Pancreas (tissue), 10 donors: Measurements from ENCODE around the gene NKD1. TPM values are rescaled to one million over a fixed set of nuclear protein-coding genes. Genes with fewer than 3 reads are reported as not detected.

ENCODE experiments used
- ATAC-seq, 4 donors: fragments of 200-7000 bp; cut with Tn5 transposase; one replicate each; pipeline versions ENCODE4 v1.8.0 to v1.9.1; 2020; ENCODE audit warnings: mild to moderate bottlenecking in 4 of 4, moderate library complexity in 4 of 4
- DNase-seq, 6 donors: peaks; one replicate each; pipeline ENCODE4 v3.0.0-alpha.2; 2020
- FAIRE-seq: peaks from 2 replicates; lab custom pipeline; 2012; peaks lifted over from hg19 to GRCh38; lab: Jason Lieb, UNC
- H3K27ac ChIP-seq, 4 donors: fragments of 200-600 bp; sonication (generic); 1 replicate in 3 of 4; 2 replicates in 1 of 4; pipeline versions ENCODE4 v1.5.0 to v1.8.0; 2020
- H3K27me3 ChIP-seq, 4 donors: fragments of 200-600 bp; one replicate each; pipeline ENCODE4 v1.8.0; 2021
- H3K36me3 ChIP-seq, 3 donors: fragments of 200-600 bp; sonication (generic) in 1 of 3; one replicate each; pipeline versions ENCODE4 v1.5.0 to v1.8.0; 2020 to 2021
- H3K4me1 ChIP-seq, 3 donors: fragments of 200-600 bp; one replicate each; pipeline ENCODE4 v1.8.0; 2021
- H3K4me3 ChIP-seq, 4 donors: fragments of 200-600 bp; sonication (generic) in 2 of 4; one replicate each; pipeline versions ENCODE4 v1.5.0 to v1.8.0; 2020 to 2021
- H3K9me3 ChIP-seq, 4 donors: fragments of 200-600 bp; one replicate each; pipeline ENCODE4 v1.8.0; 2021
- WGBS, 2 donors: extraction: QIAGEN DNeasy Blood & Tissue Kit; methylation state at CpG; one replicate each; pipeline ENCODE4 v1.1.7; 2013; 5-methylcytosine and 5-hydroxymethylcytosine counted together
- intact Hi-C, 3 donors: fragments of 100-400 bp; cut with DNase I; formaldehyde crosslinking; loops; one replicate each; pipeline versions ENCODE4 v1.11.1 to v1.14.2; 2022
- polyA plus RNA-seq, 2 donors: library from polyadenylated mRNA; stranded (reverse); fragments of 200-250 nt; gene quantifications; one replicate each; pipeline ENCODE4 v1.2.3, GENCODE V29; 2013
- total RNA-seq, 6 donors: library from RNA; stranded (reverse); fragmentation: NEBNext Ultra II Directional in 4 of 6; extraction: Animal tissue kit (Norgen Biotek cat#: 25700) in 4 of 6; gene quantifications; one replicate each; pipeline versions ENCODE4 v1.2.1 to v1.2.4, GENCODE V29; 2021 to 2023
- TF ChIP-seq, protein P1 (sequence below), 4 donors: fragments of 200-600 bp; sonication (generic) in 3 of 4; IDR thresholded peaks; one replicate each; pipeline versions ENCODE4 v1.5.0 to v1.8.0; 2021; ENCODE audit warnings: antibody characterized with exemption in 4 of 4
- donor health status: healthy with polysubstance abuse.
- donor health status: DM: no; HTN: no; CAD: no; lungs with moderate emphysema.
- donor health status: DM: no; HTN: no; CAD: no.
- donor health status: control.
- donor health status: control.
- donor health status: Bipolar disorder and iron deficiency.
- donor health status: DM: yes; HTN: yes; CAD: no.
- donor health status: DM: no; HTN: no; CAD: no.
- donor health status: DM: no; HTN: no; CAD: no.
- donor health status: DM: yes; HTN: yes; CAD: no.

NKD1 gene
- total and polyA plus RNA-seq, 8 donors: 0.45 to 5.8 (median 4.4) TPM

DNA sequence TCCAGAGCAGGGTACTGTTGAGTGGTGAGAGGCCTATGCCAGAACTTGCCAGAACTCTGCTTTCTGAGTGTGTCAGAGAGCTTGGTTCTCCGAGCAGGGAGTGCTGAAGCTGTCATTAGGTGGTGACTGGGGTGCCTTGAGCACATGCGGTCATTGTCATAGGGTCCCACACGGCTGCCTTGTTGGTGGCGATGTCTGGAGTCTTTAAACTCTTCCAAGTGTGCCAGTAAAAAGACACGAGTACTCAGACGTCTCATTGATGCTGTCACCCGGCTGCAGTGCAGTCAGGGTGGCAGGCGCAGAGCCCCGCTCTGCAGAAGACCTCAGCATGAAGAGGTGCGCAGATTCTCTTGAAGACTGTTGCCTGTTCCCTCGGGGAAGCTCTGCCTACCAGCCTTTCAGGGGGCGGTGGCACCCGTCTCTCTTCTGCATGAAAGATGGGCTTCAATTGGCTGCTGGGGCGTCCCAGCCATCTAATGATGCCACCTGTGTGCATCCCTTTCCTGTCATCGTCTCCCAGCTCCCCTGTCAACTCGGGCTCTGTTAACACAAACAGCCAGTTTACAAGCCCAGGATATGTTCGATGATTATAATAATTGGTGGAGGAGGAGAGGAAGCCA is 58.3 kb downstream of the NKD1 start:
- WGBS, 2 donors: 89 to 93% methylated on average over 17 of the region's 17 CpGs

GRCh38 chr16:50607051-50607431 is 58.8 kb downstream of the NKD1 start:
- Histone ChIP-seq H3K36me3 (no peaks in the 10 kb centered on the region), H3K4me3 (no peak overlapping the region), H3K27ac (no peak overlapping the region), H3K27me3 (no peaks in the 10 kb centered on the region), H3K9me3 (no peaks in the 10 kb centered on the region), H3K4me1 (no peaks in the 10 kb centered on the region)
- TF ChIP-seq, protein P1, sequence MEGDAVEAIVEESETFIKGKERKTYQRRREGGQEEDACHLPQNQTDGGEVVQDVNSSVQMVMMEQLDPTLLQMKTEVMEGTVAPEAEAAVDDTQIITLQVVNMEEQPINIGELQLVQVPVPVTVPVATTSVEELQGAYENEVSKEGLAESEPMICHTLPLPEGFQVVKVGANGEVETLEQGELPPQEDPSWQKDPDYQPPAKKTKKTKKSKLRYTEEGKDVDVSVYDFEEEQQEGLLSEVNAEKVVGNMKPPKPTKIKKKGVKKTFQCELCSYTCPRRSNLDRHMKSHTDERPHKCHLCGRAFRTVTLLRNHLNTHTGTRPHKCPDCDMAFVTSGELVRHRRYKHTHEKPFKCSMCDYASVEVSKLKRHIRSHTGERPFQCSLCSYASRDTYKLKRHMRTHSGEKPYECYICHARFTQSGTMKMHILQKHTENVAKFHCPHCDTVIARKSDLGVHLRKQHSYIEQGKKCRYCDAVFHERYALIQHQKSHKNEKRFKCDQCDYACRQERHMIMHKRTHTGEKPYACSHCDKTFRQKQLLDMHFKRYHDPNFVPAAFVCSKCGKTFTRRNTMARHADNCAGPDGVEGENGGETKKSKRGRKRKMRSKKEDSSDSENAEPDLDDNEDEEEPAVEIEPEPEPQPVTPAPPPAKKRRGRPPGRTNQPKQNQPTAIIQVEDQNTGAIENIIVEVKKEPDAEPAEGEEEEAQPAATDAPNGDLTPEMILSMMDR (IDR thresholded peaks at IDR 0.05): no peak
- intact Hi-C loops: no loop called here
- FAIRE-seq (no peak), DNase-seq (no peak), ATAC-seq (no peak)
- WGBS, 2 donors: 77 to 78% methylated on average over 3 of the region's 3 CpGs

More for the DNA sequence above, 58.3 kb downstream of the NKD1 start:
- H3K27me3 ChIP-seq: no peaks in the 10 kb centered on the region
- TF ChIP-seq, protein P1 (IDR thresholded peaks at IDR 0.05): no peak
- no peak for FAIRE-seq
- DNase-seq: peak in 1 of 6 donors; percentile 20
- H3K9me3 ChIP-seq: no peaks in the 10 kb centered on the region
- ATAC-seq: no peak
- no peaks in the 10 kb centered on the region for H3K36me3 ChIP-seq
- H3K4me1 ChIP-seq: no peaks in the 10 kb centered on the region
- H3K27ac ChIP-seq: no peak overlapping the region
- intact Hi-C loops: no loop called here
- H3K4me3 ChIP-seq: no peak overlapping the region

DNA sequence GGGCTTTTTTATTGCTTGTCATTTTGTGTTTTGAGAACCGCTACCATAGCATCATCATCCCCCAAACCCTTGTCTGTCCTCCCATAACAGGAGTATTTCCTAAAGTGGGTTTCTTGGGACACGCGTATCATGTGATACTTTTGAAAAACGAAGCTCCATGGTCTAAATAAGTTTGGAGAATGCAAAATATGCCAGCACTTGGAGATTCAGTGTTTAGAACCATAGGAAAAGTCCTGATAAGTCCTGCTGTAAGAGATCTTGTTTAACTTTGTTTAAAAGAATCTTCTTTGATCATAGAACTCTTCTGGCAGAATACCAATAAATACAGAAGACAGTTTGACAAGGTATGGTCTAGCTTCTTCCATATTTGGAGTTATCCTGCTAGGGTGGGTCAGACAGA is 59.3 kb downstream of the NKD1 start:
- DNase-seq (no peak), ATAC-seq (no peak), FAIRE-seq (no peak)
- WGBS, 2 donors: 82 to 86% methylated on average over 4 of the region's 4 CpGs
- H3K4me1 ChIP-seq: no peaks in the 10 kb centered on the region
- H3K36me3 ChIP-seq: no peaks in the 10 kb centered on the region
- no peak overlapping the region for H3K27ac ChIP-seq
- intact Hi-C loops: no loop called here
- H3K4me3 ChIP-seq: no peak overlapping the region
- H3K9me3 ChIP-seq: no peaks in the 10 kb centered on the region
- H3K27me3 ChIP-seq: no peaks in the 10 kb centered on the region
- TF ChIP-seq, protein P1 (IDR thresholded peaks at IDR 0.05): no peak

GRCh38 chr16:50607970-50608557 is 59.9 kb downstream of the NKD1 start:
- H3K4me1 ChIP-seq: no peaks in the 10 kb centered on the region
- WGBS, 2 donors: 92 to 93% methylated on average over 14 of the region's 14 CpGs
- H3K27ac ChIP-seq: no peak overlapping the region

More at GRCh38 chr16:50607970-50608557, 59.9 kb downstream of the NKD1 start:
- Histone ChIP-seq H3K9me3 (no peaks in the 10 kb centered on the region), H3K36me3 (no peaks in the 10 kb centered on the region), H3K4me3 (no peak overlapping the region), H3K27me3 (no peaks in the 10 kb centered on the region)
- FAIRE-seq (no peak), ATAC-seq (no peak), DNase-seq (peak in 1 of 6 donors; percentile 25)
- TF ChIP-seq, protein P1 (IDR thresholded peaks at IDR 0.05): no peak
- intact Hi-C loops: no loop called here
